DMS114 treated with DMSO at 0.1 percent for 48 hours (cell line): ENCODE results near the gene TMEM186.
"Not testable (repeated sequence)": the region's sequence is repeated elsewhere in the genome, so short reads cannot be mapped to it uniquely, and the experiment has no call there.

Source experiments
- DNase-seq: peaks from one replicate; lab custom pipeline; 2025; ENCODE audit not compliant: unreplicated experiment; lab: John Stamatoyannopoulos, UW

Gene TMEM186

DNA sequence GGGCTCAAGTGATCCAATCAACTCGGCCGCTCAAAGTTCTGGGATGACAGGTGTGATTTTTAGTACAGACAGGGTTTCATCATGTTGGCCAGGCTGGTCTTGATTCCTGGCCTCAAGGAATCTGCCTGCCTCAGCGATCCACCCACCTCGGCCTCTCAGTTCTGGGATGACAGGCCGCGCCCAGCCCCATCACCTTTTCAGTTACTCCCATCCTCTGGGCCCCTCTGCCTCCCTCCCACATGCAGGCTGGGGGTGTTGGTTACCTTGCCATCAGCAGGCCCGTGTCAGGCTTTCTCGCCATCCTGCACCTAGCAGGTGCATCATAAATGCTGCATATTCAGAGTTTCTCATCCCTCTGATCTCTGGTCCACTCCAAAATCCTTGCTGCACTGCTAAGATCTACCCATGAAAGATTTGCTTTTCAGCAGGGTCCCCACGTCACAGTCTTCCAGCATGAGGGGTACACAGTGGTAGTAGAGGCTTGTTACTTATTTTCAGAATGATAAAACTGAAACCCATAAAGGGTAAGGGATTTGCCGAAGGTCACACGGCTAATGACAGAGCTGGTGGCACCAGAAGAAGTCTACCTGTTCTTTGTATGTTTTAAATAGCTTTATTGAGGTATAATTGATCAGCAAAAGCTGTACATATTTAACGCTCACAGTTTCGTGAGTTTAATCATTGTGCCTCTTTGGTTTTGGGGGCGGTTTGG lies 16.8 kb upstream of the TMEM186 start:
- DNase-seq = no peak

GRCh38 chr16:8812162-8812843 lies 14.9 kb upstream of the TMEM186 start:
- DNase-seq = no peak

GRCh38 chr16:8808613-8809353 lies 11.3 kb upstream of the TMEM186 start:
- DNase-seq = no peak

DNA sequence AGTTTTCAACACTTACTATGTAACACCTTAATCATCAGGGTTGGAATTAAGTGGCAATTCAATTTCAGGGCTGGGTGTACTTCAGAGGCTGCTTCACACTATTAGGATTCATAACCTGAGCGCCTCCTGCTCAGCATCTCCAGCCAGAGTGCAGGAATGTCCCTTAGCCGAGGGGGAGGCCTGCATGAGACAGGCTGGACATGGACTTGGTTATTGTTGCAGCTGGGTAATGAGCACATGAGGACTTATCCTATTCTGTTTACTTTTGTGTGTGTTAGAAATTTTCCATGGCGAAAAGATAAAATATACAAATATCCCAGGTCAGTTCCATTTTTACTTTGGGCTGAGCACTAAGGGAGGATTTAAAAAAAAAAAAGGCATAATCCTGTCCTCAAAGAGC lies 10.6 kb upstream of the TMEM186 start:
- no peak for DNase-seq

GRCh38 chr16:8807189-8807588 lies 9.8 kb upstream of the TMEM186 start:
- DNase-seq = no peak

DNA sequence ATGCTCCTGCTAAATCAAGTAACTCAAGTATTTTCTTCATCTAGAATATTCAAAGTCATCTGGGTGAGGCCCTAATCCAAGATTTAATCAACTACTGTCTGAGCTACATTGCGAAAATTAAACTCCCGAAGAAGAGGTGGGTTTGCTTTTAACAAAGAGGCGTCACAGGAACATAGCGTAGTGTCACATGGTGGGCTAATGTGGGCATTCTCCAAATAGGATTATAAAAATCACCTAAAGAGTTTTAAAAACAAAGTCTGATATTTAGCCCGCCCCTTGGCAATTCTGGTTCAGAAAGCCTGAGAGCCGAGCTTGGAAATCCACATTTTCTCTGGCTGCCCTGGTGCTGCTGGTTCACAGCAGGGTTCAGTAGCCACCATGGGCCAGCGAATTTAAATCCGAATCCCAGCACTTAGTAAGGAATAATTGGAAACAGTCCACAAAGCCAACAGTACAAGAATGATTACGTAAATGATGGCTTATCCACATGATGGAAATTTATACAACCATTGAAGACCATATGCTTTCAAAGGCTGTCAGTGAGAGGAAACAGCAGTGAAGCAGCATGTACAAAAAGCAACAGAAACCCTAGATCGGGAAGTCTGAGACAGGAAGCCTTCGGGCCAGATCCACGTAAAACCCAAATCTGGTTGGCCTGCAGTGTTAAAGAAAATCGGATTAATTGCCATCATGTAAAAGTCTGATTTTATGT lies 9.0 kb upstream of the TMEM186 start:
- DNase-seq = no peak

DNA sequence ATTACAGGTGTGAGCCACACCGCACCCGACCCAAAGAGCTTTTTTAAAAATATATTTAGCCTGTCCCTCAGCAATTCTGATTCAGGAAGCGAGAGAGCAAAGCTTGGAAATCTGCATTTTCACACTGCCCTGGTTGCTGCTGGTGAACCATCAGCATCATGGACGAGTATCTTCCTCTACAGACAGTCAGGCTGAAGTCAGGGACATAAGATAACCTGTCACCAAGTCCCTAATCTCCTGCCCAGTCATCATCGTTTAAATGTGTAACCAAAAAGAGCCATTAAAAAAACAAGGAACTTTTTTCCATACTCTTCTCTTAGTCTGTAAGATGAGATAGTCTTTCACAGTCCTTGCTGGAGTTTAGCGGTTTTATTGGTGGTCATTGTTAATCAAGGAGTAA lies 6.9 kb upstream of the TMEM186 start:
- DNase-seq = no peak

DNA sequence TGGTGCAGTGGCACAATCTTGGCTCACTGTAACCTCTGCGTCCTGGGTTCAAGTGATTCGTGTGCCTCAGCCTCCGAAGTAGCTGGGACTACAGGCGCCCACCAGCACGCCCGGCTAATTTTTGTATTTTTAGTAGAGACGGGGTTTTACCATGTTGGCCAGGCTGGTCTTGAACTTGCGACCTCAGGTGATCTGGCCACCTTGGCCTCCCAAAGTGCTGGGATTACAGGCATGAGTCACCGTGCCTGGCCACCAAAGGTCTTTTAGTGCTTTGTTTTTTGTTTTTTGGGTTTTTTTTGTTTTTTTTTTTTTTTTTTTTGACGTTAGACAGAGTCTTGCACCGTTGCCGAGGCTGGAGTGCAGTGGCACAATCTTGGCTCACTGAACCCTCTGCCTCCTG lies 6.3 kb upstream of the TMEM186 start:
- not testable (repeated sequence) for DNase-seq

DNA sequence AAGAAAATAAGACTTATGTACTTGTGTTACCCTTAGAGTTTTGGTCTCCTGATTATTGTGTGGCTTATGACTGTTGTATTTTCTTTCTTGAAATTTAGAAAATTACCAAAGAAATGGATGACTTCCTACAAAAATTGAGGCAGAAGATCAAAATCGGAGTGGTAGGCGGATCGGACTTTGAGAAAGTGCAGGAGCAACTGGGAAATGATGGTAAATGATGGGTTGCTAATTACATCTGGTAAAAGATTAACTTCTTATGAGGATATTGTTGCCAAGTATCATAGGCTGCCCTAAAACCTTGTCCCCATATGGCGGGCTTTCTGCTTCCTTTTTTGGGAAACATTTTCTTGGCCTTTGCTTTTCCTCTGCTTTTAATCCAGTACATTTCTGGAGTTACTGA lies 4.3 kb upstream of the TMEM186 start:
- no peak for DNase-seq

DNA sequence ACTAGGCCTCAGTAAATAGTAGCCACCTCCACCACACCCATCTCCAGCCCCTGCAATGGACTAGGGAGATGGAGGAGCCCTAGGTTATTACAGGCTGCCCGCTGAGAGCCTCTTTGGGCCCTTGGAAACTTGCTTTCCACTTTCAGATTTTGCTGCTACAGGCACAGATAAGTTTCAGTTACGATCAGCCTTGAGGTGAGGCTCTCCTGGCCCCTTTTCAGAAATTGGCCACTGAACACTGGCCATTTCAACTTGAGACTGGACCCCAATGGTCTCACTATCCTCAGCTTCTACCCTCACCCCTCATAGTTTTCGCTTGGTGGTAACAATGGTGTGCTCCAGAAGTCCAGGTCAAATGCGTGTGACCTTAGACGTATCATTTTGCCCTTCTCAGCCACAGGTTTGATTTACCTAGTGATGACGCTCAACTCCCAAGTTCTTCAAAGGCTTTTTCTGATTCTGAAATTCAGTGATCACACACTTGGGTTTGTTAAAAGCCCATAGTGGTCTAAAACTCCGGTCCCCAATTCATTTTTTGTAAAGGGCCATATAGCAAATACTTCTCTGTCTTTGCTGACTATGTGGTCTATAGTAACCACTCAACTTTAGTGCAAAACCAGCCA lies 1.2 kb upstream of the TMEM186 start:
- DNase-seq = no peak

GRCh38 chr16:8798174-8798527 lies 712 bp upstream of the TMEM186 start:
- no peak for DNase-seq

DNA sequence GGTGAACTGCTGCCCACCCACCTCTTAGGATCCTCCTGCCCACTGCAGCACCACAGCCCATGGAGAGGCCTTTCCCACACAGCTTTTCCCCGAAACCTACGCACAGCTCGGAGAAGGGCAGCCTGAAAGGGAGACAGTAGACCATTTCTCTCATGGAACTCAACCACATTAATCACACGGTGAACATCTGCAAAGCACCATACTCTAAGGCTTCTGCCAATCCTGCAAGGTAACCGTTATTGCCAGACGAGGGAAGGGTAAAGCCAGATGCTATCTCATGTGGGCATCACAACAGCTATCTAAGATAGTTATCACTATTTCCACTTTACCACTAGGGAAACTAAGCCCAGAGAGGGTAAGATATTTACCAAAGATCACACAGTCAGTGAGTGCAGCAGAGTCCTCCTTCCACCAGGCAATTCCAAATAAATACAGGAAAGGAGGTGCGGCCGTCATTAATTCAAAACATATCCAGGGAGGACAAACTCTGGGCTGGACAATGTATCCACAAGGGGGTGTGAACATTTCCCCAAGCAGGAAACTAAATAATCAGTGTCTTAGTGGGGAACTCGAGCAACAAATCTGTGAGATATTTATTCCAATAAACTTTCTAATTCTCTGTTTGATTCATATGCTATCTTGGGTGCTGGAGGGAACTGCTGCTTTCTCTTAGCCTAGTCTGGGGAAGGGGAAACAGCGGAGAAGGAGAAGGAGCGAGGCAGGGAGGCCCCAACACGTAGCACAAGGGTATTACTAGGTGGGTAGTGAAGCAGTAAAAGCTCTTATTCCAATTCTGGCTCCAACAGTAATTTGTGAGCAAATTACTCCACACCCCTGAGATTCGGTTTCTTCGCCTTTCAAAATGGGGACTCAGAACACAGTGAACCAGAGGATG lies 723 bp downstream of the TMEM186 start:
- DNase-seq = no peak

DNA sequence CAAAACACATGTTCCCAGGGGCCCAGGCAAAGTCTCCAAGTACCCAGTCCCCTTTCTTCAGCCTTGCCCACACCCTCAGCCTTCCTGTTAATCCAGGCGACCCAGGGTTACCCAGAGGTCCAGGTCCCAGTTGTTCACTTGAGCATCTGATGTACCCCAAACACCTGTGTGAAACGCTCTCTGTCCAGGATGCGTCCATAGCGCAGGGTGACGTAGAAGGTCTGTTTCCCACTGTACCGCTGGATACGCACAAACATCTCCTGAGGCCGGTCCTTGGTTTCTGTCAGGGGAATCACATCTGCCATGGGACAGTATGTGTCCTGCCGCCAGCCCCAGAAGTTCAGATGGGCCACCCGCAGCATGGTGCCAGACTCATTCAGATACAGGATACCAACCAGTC lies 1.6 kb downstream of the TMEM186 start:
- DNase-seq = no peak

DNA sequence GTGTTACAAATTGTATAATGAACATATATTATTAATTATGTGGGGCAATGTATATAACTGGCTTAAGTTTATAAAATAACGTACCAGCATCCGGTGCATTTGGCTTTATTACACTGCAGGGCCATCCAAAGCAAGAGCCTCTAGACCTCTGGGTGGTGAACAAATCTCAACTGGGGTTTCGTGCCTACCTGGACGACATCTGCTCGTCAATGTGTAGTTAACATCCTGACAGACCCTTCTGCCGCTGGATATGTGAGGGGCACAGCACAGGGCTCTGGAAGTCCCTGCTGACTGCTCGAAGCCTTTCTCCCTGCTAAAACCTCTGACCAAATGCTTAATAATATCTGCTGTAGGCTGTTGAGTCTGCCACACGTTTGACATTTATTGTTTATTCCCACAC lies 2.3 kb downstream of the TMEM186 start:
- DNase-seq = no peak

GRCh38 chr16:8788578-8789172 lies 8.8 kb downstream of the TMEM186 start:
- DNase-seq = no peak

DNA sequence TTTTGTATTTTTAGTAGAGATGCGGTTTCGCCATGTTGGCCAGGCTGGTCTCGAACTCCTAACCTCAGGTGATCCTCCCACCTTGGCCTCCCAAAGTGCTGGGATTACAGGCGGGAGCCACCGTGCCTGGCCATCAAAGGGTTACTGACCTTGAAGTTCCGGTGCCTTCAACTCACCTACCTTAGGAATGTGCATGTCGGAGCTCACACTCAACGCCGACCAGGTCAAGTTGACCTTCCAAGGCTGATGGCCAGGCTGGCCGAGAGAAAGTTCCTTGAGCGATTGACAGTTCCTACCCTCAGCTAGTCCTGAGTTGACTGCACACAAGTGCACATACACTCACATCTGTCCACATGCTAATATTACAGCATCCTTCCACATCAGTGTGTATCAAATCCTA lies 11.1 kb downstream of the TMEM186 start:
- DNase-seq = not testable (repeated sequence)

- DNase-seq = no peak
Measured at GRCh38 chr16:8785408-8785807, 12.0 kb downstream of the TMEM186 start.

GRCh38 chr16:8782673-8783072 lies 14.8 kb downstream of the TMEM186 start:
- DNase-seq = no peak

- DNase-seq = no peak
Measured at GRCh38 chr16:8781797-8782196, 15.6 kb downstream of the TMEM186 start.

- no peak for DNase-seq
Measured at GRCh38 chr16:8777217-8777616, 20.2 kb downstream of the TMEM186 start.
